Stimulated activated memory B cell treated with anti-CD40 and anti-IgM and Interleukin-4, amounts not matched to agents 10 μg/mL and 1 μg/mL and 100 μg/mL, for 72 hours (primary cell): Measurements from ENCODE around the gene ARHGAP25.

Experiments used
- ATAC-seq: fragments of 150-1000 bp; cut with Tn5 transposase; 2 replicates; pipeline ENCODE4 v1.10.0; 2021
- H3K27ac Mint-ChIP-seq: one replicate; pipeline ENCODE4 v1.8.0; 2022; ENCODE audit warnings: mild to moderate bottlenecking, mixed read lengths
- H3K27me3 Mint-ChIP-seq: one replicate; pipeline ENCODE4 v1.8.0; 2022; ENCODE audit warnings: mixed read lengths
- H3K36me3 Mint-ChIP-seq: one replicate; pipeline ENCODE4 v1.8.0; 2022; ENCODE audit warnings: mixed read lengths
- H3K4me1 Mint-ChIP-seq: one replicate; pipeline ENCODE4 v1.8.0; 2022; ENCODE audit warnings: mixed read lengths
- H3K4me3 Mint-ChIP-seq: one replicate; pipeline ENCODE4 v1.8.0; 2022; ENCODE audit warnings: mild to moderate bottlenecking, moderate library complexity, mixed read lengths
- H3K9me3 Mint-ChIP-seq: one replicate; pipeline ENCODE4 v1.8.0; 2022; ENCODE audit warnings: mixed read lengths

The ARHGAP25 gene

DNA sequence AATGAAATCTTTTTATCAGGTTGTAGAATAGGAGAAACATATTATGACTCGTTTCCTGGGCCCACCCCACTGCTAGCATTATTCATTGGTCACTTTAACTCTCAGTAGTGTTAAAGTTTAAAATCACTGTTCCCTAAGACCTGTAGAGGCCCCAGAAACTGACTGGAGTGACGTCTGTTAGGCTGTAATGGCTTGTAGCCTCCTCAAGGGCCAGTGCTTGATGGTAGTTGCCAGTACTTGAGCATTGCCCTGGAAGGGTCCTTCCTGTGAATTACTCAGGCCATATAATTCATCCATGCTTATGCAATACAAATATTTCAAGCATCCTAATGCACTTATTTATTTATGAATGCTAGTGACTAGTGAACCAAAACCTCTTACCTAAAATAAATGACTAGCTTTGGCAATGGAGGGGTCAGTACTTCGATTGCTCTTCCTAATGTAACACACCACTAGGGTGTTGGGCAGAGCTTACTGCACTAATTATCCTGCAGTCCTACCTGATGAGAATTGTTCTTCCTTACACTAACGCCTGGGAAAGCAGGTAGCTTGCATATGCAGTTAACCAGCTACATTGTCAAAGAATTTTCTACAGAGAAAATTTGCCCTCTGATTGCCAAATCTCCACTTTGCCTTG, 31.2 kb downstream of the ARHGAP25 start:
- no peak for ATAC-seq
- Mint-ChIP-seq H3K27me3 (no peaks in the 10 kb centered on the region), H3K4me1 (peaks cover 93% of the 10 kb centered on the region), H3K4me3 (peak overlapping the region; percentile 69), H3K27ac (peak overlapping the region; percentile 95), H3K36me3 (peaks cover 21% of the 10 kb centered on the region), H3K9me3 (no peaks in the 10 kb centered on the region)

- H3K4me1 Mint-ChIP-seq, result peaks cover 93% of the 10 kb centered on the region
- H3K36me3 Mint-ChIP-seq, result peaks cover 26% of the 10 kb centered on the region
- ATAC-seq, result peak; percentile 74
Observed at GRCh38 chr2:68766376-68766845, 31.8 kb downstream of the ARHGAP25 start.

DNA sequence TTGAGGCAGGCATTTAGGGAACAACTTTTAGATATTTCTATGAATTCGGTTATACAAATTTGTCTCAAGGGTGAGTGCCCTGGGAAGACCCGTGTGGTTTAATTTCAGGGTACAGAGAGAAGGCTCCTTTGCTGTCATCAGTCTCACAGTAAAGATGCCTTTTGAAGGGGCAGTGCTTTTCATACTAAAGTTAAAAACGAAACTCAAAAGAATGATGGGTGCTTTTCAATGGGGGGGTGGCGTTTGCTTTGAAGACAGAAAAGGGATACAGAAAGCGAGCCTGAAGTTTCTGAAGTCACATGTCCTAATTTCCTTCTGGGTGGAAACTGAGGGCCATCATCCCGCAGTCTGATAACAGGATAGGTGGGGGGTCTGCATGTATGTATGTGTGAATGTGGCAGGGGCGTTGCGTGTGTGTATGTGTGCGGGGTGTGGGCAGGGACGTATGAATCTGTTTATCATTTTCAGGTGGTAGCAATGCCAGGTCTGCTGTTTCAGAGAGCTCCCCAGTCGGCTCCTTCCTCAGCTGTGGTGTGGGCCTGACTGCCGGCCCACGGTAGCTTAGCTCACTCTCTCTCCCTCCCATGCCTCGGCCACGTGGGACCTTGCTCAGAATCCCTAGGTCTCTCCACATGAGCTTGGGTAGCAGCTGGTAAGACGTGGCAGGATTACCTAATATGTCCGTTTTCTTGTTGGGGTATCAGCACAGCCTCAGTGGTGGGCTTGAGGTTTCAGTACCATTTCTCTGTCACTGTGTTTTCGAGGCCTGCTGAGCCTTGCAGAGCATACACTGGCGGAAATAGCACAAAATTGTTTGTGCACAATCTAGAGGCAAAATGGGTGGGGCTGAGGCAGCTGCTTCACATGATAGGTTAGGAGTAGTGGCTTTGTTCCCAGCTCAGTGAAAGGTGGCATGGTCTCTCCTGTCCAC, 32.7 kb downstream of the ARHGAP25 start:
- peaks cover 93% of the 10 kb centered on the region for H3K4me1 Mint-ChIP-seq
- H3K36me3 Mint-ChIP-seq, result peaks cover 31% of the 10 kb centered on the region
- peak overlapping the region; percentile 95 for H3K27ac Mint-ChIP-seq
- no peaks in the 10 kb centered on the region for H3K27me3 Mint-ChIP-seq
- no peaks in the 10 kb centered on the region for H3K9me3 Mint-ChIP-seq
- H3K4me3 Mint-ChIP-seq, result peak overlapping the region; percentile 69
- peak; percentile 69 for ATAC-seq

More at GRCh38 chr2:68766376-68766845, 31.8 kb downstream of the ARHGAP25 start:
- H3K27ac Mint-ChIP-seq, result peak overlapping the region; percentile 95
- H3K27me3 Mint-ChIP-seq, result no peaks in the 10 kb centered on the region
- H3K4me3 Mint-ChIP-seq, result peak overlapping the region; percentile 69
- no peaks in the 10 kb centered on the region for H3K9me3 Mint-ChIP-seq

DNA sequence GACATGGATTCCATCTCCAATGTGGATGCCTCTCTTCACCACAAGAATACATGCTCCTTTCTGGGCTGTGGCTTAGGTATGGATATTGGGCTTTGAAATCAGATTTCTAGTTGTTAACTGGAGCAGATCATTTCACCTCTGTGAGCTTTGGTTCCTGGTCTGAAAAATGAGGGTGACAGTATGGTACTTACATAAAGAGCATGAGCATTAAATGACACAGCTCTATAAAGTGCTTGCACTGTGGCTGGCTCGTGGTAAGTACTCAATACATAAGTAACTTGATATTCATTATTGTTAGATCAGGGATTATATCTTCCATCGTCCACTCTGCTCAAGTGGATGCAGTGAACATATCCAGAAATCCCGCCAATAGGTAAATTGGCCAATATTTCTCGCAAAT, 33.4 kb downstream of the ARHGAP25 start:
- Mint-ChIP-seq H3K27ac (peak overlapping the region; percentile 95), H3K4me3 (peak overlapping the region; percentile 69), H3K36me3 (peaks cover 37% of the 10 kb centered on the region), H3K27me3 (no peaks in the 10 kb centered on the region), H3K9me3 (no peaks in the 10 kb centered on the region), H3K4me1 (peaks cover 95% of the 10 kb centered on the region)
- no peak for ATAC-seq

DNA sequence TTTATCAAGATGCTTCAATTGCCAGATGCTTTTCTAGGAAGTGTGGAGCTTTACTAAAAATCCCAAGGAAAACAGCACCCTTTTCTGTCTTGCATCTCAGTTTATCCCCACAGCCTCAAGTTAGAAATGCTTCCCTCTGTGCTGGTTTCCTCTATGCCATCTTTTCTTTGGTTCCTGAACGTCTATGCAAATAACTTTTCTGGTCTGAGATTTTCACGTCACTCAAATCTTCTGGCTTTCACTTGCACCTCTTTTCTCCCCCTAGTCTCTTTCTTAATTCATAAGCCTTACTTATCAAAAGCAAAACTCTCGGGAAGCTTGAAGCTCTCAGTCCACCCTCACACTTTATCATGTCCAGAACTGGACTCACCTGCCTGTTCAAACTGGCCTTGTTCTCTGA, 33.9 kb downstream of the ARHGAP25 start:
- H3K36me3 Mint-ChIP-seq, result peaks cover 42% of the 10 kb centered on the region
- peak overlapping the region; percentile 95 for H3K27ac Mint-ChIP-seq
- H3K4me1 Mint-ChIP-seq, result peaks cover 95% of the 10 kb centered on the region
- no peak for ATAC-seq
- no peaks in the 10 kb centered on the region for H3K27me3 Mint-ChIP-seq
- H3K4me3 Mint-ChIP-seq, result peak overlapping the region; percentile 65
- H3K9me3 Mint-ChIP-seq, result no peaks in the 10 kb centered on the region

DNA sequence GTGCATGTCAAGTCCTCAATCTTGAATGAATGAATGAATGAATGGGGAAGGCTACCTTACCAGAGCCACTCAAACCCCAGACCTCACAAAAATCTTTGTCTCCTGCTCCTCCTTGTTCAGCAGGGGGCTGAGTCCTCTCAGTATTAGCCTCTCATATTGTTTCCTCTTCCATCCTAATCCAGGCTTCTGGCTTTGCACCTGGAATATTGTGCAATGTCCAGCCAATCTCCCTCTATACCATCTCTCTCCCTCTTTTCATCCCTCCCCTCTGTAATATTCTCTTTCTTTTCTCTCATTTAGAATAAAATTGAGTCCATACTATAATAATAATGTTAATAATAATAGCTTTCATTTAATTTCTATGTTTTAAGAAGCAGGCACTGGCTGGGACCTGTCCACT, 34.3 kb downstream of the ARHGAP25 start:
- peak overlapping the region; percentile 95 for H3K27ac Mint-ChIP-seq
- H3K36me3 Mint-ChIP-seq, result peaks cover 47% of the 10 kb centered on the region
- H3K4me1 Mint-ChIP-seq, result peaks cover 100% of the 10 kb centered on the region
- H3K4me3 Mint-ChIP-seq, result peak overlapping the region; percentile 65
- H3K9me3 Mint-ChIP-seq, result no peaks in the 10 kb centered on the region
- no peak for ATAC-seq
- H3K27me3 Mint-ChIP-seq, result no peaks in the 10 kb centered on the region

DNA sequence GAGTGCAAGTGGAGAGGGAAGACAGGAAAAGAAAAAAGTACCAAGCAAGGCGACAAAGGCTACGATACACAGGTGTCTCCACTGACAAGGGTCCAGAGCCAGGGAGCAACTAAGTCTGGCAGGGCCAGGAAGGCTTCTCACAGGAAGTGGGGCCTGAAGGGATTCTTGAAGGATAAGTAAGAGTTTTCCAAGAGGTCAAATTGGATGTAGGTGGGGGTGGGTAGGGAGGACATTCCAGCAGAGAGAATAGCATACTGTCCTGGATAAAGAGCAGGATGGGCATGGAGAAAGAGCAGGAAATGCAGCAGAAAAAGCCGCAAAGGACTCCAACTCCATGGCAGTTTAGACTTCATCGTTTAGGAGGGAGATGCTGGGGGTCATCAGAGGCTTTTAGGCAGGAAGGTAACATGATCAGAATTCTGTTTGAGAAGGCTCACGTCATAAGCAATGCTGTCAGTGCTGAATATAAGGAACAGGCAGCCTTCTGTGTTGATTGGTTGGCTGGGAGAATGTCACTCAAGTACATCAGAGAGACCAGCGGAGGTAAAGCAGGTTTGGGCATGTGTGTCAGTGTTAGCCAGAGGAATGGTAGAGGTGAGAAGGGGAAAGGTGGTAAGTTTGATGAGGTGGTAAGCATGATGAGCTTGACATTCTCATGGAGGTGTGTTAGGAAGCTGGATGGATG, 35.1 kb downstream of the ARHGAP25 start:
- H3K9me3 Mint-ChIP-seq, result no peaks in the 10 kb centered on the region
- H3K4me1 Mint-ChIP-seq, result peaks cover 100% of the 10 kb centered on the region
- peaks cover 43% of the 10 kb centered on the region for H3K36me3 Mint-ChIP-seq
- no peaks in the 10 kb centered on the region for H3K27me3 Mint-ChIP-seq
- peak overlapping the region; percentile 32 for H3K4me3 Mint-ChIP-seq
- ATAC-seq, result no peak
- peak overlapping the region; percentile 95 for H3K27ac Mint-ChIP-seq

GRCh38 chr2:68770271-68771111, 35.9 kb downstream of the ARHGAP25 start:
- H3K4me1 Mint-ChIP-seq, result peaks cover 96% of the 10 kb centered on the region
- H3K4me3 Mint-ChIP-seq, result peak overlapping the region; percentile 4
- peak overlapping the region; percentile 95 for H3K27ac Mint-ChIP-seq
- no peak for ATAC-seq
- H3K27me3 Mint-ChIP-seq, result no peaks in the 10 kb centered on the region
- no peaks in the 10 kb centered on the region for H3K9me3 Mint-ChIP-seq
- H3K36me3 Mint-ChIP-seq, result peaks cover 47% of the 10 kb centered on the region

- peaks cover 55% of the 10 kb centered on the region for H3K36me3 Mint-ChIP-seq
- peaks cover 96% of the 10 kb centered on the region for H3K4me1 Mint-ChIP-seq
- H3K27ac Mint-ChIP-seq, result peak overlapping the region; percentile 95
- no peaks in the 10 kb centered on the region for H3K27me3 Mint-ChIP-seq
- no peak for ATAC-seq
- H3K9me3 Mint-ChIP-seq, result no peaks in the 10 kb centered on the region
- peak overlapping the region; percentile 62 for H3K4me3 Mint-ChIP-seq
Observed at GRCh38 chr2:68771211-68771751, 36.7 kb downstream of the ARHGAP25 start.

GRCh38 chr2:68772109-68772508, 37.5 kb downstream of the ARHGAP25 start:
- Mint-ChIP-seq H3K36me3 (peaks cover 63% of the 10 kb centered on the region), H3K9me3 (no peaks in the 10 kb centered on the region), H3K4me1 (peaks cover 94% of the 10 kb centered on the region), H3K4me3 (peak overlapping the region; percentile 63), H3K27me3 (no peaks in the 10 kb centered on the region), H3K27ac (peak overlapping the region; percentile 95)
- peak; percentile 31 for ATAC-seq

GRCh38 chr2:68774569-68775271, 40.1 kb downstream of the ARHGAP25 start:
- H3K4me3 Mint-ChIP-seq, result peak overlapping the region; percentile 93
- ATAC-seq, result peak; percentile 89
- H3K4me1 Mint-ChIP-seq, result peaks cover 78% of the 10 kb centered on the region
- H3K27ac Mint-ChIP-seq, result peak overlapping the region; percentile 95
- no peaks in the 10 kb centered on the region for H3K27me3 Mint-ChIP-seq
- no peaks in the 10 kb centered on the region for H3K9me3 Mint-ChIP-seq
- H3K36me3 Mint-ChIP-seq, result peaks cover 71% of the 10 kb centered on the region

- no peaks in the 10 kb centered on the region for H3K9me3 Mint-ChIP-seq
- H3K4me1 Mint-ChIP-seq, result peaks cover 78% of the 10 kb centered on the region
- H3K4me3 Mint-ChIP-seq, result peak overlapping the region; percentile 93
- ATAC-seq, result peak; percentile 17
- H3K27me3 Mint-ChIP-seq, result no peaks in the 10 kb centered on the region
- peaks cover 74% of the 10 kb centered on the region for H3K36me3 Mint-ChIP-seq
- peak overlapping the region; percentile 95 for H3K27ac Mint-ChIP-seq
Observed at GRCh38 chr2:68775272-68775842, 40.7 kb downstream of the ARHGAP25 start.

GRCh38 chr2:68776124-68776523, 41.5 kb downstream of the ARHGAP25 start:
- ATAC-seq, result peak; percentile 2
- peaks cover 78% of the 10 kb centered on the region for H3K4me1 Mint-ChIP-seq
- peaks cover 76% of the 10 kb centered on the region for H3K36me3 Mint-ChIP-seq
- H3K9me3 Mint-ChIP-seq, result no peaks in the 10 kb centered on the region
- peak overlapping the region; percentile 95 for H3K27ac Mint-ChIP-seq
- H3K4me3 Mint-ChIP-seq, result peak overlapping the region; percentile 93
- H3K27me3 Mint-ChIP-seq, result no peaks in the 10 kb centered on the region
